Ascending aorta (tissue), 2 donors: ENCODE measurements around the gene FBXL17. TPM values are rescaled to one million over a fixed set of nuclear protein-coding genes. Genes with fewer than 3 reads are reported as not detected.

Source experiments
- DNase-seq, 2 donors: peaks; one replicate each; pipeline ENCODE4 v3.0.0-alpha.2; 2019; ENCODE audit warnings: low spot score in 2 of 2
- H3K27ac ChIP-seq, 2 donors: fragments of 200-600 bp; sonication (generic); one replicate each; pipeline ENCODE4 v1.5.1; 2016 to 2017; ENCODE audit warnings: mild to moderate bottlenecking in 1 of 2
- H3K27me3 ChIP-seq: fragments of 200-600 bp; sonication (generic); one replicate; pipeline ENCODE4 v1.5.1; 2017
- H3K36me3 ChIP-seq, 2 donors: fragments of 200-600 bp; sonication (generic); one replicate each; pipeline ENCODE4 v1.5.1; 2016
- H3K4me1 ChIP-seq, 2 donors: fragments of 200-600 bp; sonication (generic); one replicate each; pipeline ENCODE4 v1.5.1; 2016 to 2017; ENCODE audit warnings: mild to moderate bottlenecking in 1 of 2
- H3K4me3 ChIP-seq, 2 donors: fragments of 200-600 bp; sonication (generic); one replicate each; pipeline ENCODE4 v1.5.1; 2016 to 2017; ENCODE audit warnings: mild to moderate bottlenecking in 1 of 2
- H3K9me3 ChIP-seq, 2 donors: fragments of 200-600 bp; sonication (generic); one replicate each; pipeline ENCODE4 v1.5.1; 2016
- intact Hi-C: fragments of 100-400 bp; cut with DNase I; formaldehyde crosslinking; loops from one replicate; pipeline ENCODE4 v1.15.1; 2023
- total RNA-seq: library from RNA; depleted of rRNA; stranded (reverse); fragments of >200 nt; gene quantifications from one replicate; pipeline ENCODE4 v1.1.0, GENCODE V29; 2016
- TF ChIP-seq, protein P1 (sequence below), 3 experiments: fragments of 200-600 bp in 2 of 3; fragments of 450-650 bp in 1 of 3; sonication (generic) in 2 of 3; IDR thresholded peaks; one replicate each; pipeline ENCODE4 v1.5.1; 2016 to 2019; ENCODE audit warnings: antibody characterized with exemption in 3 of 3, mild to moderate bottlenecking in 1 of 3, moderate library complexity in 1 of 3

The FBXL17 gene
- total RNA-seq, 1 donor from 2014 or later, result 13.6 TPM

DNA sequence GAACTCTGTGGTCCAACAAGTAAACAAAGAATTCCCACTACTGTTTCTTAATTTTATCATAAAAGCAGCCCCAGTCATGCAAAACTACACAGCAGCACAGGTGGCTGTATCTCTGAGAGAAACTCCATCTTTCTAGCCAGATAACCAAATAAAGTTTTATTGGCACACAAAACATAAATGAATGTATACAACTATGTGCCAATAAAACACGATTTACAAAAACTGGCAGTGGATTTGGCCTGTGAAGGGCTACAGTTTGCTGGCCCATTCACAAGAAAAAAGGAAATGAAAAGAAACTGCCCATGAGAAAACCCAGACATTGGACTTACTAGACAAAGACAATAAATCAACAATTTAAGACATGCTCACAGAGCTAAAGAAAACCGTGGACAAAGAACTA lies 10.6 kb downstream of the FBXL17 start:
- Histone ChIP-seq H3K4me3 (no peak overlapping the region), H3K9me3 (peaks cover 11 to 45% of the 10 kb centered on the region in 2 donors), H3K27me3 (no peaks in the 10 kb centered on the region), H3K36me3 (peaks cover 0 to 5% of the 10 kb centered on the region in 2 donors), H3K27ac (no peak overlapping the region), H3K4me1 (no peaks in the 10 kb centered on the region)
- TF ChIP-seq, protein P1, sequence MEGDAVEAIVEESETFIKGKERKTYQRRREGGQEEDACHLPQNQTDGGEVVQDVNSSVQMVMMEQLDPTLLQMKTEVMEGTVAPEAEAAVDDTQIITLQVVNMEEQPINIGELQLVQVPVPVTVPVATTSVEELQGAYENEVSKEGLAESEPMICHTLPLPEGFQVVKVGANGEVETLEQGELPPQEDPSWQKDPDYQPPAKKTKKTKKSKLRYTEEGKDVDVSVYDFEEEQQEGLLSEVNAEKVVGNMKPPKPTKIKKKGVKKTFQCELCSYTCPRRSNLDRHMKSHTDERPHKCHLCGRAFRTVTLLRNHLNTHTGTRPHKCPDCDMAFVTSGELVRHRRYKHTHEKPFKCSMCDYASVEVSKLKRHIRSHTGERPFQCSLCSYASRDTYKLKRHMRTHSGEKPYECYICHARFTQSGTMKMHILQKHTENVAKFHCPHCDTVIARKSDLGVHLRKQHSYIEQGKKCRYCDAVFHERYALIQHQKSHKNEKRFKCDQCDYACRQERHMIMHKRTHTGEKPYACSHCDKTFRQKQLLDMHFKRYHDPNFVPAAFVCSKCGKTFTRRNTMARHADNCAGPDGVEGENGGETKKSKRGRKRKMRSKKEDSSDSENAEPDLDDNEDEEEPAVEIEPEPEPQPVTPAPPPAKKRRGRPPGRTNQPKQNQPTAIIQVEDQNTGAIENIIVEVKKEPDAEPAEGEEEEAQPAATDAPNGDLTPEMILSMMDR (IDR thresholded peaks at IDR 0.05), result no peak
- DNase-seq, result no peak
- intact Hi-C loops, result no loop called here

- H3K27me3 ChIP-seq, result no peaks in the 10 kb centered on the region
- H3K9me3 ChIP-seq, result peaks cover 5 to 25% of the 10 kb centered on the region in 2 donors
- peaks cover 0 to 13% of the 10 kb centered on the region in 2 donors for H3K36me3 ChIP-seq
- DNase-seq, result no peak
- intact Hi-C loops, result no loop called here
- no peak overlapping the region for H3K4me3 ChIP-seq
- TF ChIP-seq, protein P1 (IDR thresholded peaks at IDR 0.05), result no peak
- H3K27ac ChIP-seq, result no peak overlapping the region
- H3K4me1 ChIP-seq, result no peaks in the 10 kb centered on the region
These were observed 12.7 kb downstream of the FBXL17 start for GRCh38 chr5:108369167-108369566.

- TF ChIP-seq, protein P1 (IDR thresholded peaks at IDR 0.05), result no peak
- H3K9me3 ChIP-seq, result peaks cover 0 to 15% of the 10 kb centered on the region in 2 donors
- no peak overlapping the region for H3K4me3 ChIP-seq
- no peak for DNase-seq
- no peaks in the 10 kb centered on the region for H3K4me1 ChIP-seq
- intact Hi-C loops, result no loop called here
- H3K27ac ChIP-seq, result no peak overlapping the region
- H3K36me3 ChIP-seq, result peaks cover 0 to 13% of the 10 kb centered on the region in 2 donors
- H3K27me3 ChIP-seq, result no peaks in the 10 kb centered on the region
These were observed 14.1 kb downstream of the FBXL17 start for GRCh38 chr5:108367679-108368334.

DNA sequence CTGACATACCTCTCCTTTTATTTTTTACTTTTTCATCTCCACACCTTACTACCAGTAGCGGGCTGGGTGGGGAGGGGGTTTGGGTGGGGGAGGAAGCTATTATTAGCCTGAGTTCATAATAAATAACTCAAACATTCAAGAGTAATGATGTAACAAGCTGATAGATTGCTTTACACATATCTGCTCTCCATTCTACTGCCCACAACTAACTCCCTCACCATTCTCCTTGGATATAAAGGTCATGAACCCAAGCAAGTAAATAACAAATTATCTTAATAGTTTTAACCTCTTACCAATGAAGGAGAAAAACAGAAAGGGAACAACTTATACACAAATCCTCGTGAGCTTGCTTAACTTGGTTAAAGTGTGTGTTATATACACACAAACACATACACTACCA lies 15.4 kb downstream of the FBXL17 start:
- TF ChIP-seq, protein P1 (IDR thresholded peaks at IDR 0.05), result no peak

DNA sequence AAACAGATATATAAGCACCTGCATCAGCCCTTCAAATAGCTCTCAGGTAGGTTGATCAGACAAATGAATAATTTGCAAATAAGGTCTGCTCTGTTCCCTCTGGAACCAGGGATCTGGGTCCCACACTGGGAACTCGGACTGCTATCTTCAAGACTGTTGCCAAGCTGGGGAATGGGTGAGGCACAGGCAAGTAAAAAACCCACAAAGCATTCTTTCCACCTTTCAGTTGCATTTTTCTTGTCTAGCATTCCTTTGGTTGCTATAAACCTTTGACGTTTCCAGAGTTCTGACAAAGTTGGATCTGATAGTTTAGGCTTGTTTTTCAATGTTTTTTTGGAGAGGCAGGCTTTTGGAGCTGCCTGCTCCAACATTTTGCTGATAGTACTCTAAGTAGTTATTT lies 20.1 kb downstream of the FBXL17 start:
- Histone ChIP-seq H3K27me3 (no peaks in the 10 kb centered on the region), H3K9me3 (no peaks in the 10 kb centered on the region), H3K4me1 (peaks cover 0 to 6% of the 10 kb centered on the region in 2 donors), H3K36me3 (peaks cover 0 to 10% of the 10 kb centered on the region in 2 donors), H3K27ac (no peak overlapping the region), H3K4me3 (no peak overlapping the region)
- intact Hi-C loops, result no loop called here
- DNase-seq, result no peak
- TF ChIP-seq, protein P1 (IDR thresholded peaks at IDR 0.05), result no peak

More for the DNA sequence above, 15.4 kb downstream of the FBXL17 start:
- Histone ChIP-seq H3K9me3 (peaks cover 0 to 4% of the 10 kb centered on the region in 2 donors), H3K4me1 (peaks cover 0 to 6% of the 10 kb centered on the region in 2 donors), H3K36me3 (peaks cover 0 to 13% of the 10 kb centered on the region in 2 donors), H3K27me3 (no peaks in the 10 kb centered on the region), H3K27ac (no peak overlapping the region), H3K4me3 (no peak overlapping the region)
- intact Hi-C loops, result no loop called here
- DNase-seq, result no peak
